HG02623 (cell line): ENCODE measurements around the gene SLC44A5.
"Not testable (repeated sequence)": the region's sequence is repeated elsewhere in the genome, so short reads cannot be mapped to it uniquely, and the experiment has no call there.

Experiments
- ATAC-seq: cut with Tn5 transposase; IDR thresholded peaks from one replicate; pipeline ENCODE4 v1.9.1; 2021; ENCODE audit warnings: moderate library complexity; ENCODE audit not compliant: unreplicated experiment

The SLC44A5 gene

DNA sequence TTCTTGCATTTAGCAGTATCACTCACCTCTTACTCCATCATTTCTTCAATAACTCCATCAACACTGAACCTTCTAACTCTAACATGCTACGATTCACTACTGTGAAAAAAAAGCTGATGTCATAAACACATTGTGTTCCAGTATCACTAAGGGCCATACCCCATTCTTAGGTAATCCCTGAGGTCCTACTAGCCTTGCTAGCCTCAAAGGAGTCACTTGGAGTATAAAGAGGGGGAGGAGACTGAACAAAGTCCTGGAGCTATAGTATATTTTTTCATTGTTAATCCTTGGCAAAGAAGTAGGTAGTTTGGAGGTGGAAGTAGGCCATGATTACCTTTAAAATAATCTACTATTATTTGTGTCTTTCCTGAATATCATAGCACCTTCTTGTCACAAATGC lies at the start of gene SLC44A5:
SLC44A5 (minus strand) TSS at position 101 of the 400 bp plus-strand sequence. CDS start 69,667 bp downstream, outside the sequence.
- ATAC-seq, result no peak

DNA sequence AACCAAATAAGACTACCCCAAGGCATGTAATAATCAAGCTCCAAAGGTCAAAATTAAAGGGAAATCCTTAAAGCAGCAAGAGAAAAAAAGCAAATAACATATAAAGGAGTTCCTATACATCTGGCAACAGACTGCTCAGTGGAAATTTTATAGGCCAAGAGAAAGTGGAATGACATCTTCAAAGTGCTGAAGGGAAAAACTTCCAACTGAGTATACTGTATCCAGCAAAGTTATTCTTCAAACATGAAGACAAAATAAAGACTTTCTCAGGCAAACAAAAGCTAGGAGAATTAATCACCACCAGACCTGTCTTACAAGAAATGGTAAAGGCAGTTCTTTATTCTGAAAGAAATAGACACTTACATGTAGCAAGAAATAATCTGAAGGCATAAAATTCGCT lies 45.0 kb upstream of the SLC44A5 start:
- ATAC-seq, result no peak

- not testable (repeated sequence) for ATAC-seq
Measured at GRCh38 chr1:75647183-75647582, 36.3 kb upstream of the SLC44A5 start.

DNA sequence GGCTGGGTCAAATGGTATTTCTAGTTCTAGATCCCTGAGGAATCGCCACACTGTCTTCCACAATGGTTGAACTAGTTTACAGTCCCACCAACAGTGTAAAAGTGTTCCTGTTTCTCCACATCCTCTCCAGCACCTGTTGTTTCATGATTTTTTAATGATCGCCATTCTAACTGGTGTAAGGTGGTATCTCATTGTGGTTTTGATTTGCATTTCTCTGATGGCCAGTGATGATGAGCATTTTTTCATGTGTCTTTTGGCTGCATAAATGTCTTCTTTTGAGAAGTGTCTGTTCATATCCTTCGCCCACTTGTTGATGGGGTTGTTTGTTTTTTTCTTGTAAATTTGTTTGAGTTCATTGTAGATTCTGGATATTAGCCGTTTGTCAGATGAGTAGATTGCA lies 34.2 kb upstream of the SLC44A5 start:
- not testable (repeated sequence) for ATAC-seq

GRCh38 chr1:75643460-75643859 lies 32.5 kb upstream of the SLC44A5 start:
- no peak for ATAC-seq

DNA sequence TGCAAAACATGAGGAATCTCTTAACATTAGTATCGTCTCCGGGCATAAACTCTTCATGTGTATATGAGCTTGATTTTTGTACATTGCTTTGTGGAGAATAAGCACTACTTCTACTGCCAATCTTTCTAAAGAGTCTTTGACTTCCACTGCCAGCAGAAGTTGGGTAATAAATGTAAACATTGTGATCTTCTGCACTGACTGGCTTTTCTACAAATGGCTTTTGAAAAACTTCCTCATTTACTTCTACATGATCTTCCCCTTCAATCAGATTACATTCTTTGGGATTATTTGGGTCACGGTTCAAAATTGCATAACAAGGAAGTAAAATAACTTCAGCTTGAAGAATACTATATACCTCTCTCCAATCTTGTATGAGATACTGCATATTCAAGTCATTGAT lies 30.4 kb upstream of the SLC44A5 start:
- ATAC-seq, result no peak

DNA sequence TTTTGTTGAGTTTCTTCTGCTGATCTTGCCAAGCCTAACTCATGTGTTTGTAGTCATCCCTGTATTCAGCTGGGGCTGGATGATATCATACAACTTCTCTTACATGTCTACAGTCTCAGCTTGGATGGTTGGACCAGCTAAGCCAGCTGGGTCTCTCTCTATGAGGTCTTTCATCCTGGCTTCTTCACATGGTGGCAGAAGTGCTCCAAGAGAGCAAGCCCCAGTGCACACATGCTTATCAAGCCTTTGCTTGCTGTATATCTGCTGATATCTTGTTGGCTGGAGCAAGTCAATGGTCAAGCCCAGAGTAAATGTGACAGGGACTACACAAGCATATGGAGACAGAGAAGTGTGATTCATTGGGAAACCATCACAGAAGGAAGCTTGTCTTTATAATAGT lies 29.2 kb upstream of the SLC44A5 start:
- ATAC-seq, result no peak

- ATAC-seq, result peak; percentile 78
Measured at GRCh38 chr1:75632350-75632949, 21.5 kb upstream of the SLC44A5 start.

GRCh38 chr1:75630998-75631397 lies 20.1 kb upstream of the SLC44A5 start:
- ATAC-seq, result no peak

GRCh38 chr1:75630004-75630594 lies 19.2 kb upstream of the SLC44A5 start:
- ATAC-seq, result no peak

DNA sequence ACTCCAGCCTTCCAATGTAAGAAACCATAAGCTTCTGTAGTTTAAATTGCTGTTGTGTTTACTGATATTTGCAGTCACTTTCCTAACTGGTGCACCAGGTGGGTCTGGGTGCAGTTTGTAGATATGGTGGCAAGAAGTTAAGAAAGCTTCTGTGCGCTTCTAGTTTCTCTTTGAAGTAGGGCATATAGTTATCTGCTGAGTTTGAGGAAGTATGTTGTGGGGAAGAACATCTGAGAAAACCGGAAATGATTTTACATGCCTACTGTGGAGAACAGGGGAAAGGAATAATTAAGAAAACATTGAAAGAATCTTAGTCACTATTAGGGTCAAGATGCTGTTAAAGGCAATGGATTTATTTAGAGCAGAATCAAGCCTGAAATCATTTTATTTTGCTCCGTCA lies 14.9 kb upstream of the SLC44A5 start:
- no peak for ATAC-seq

DNA sequence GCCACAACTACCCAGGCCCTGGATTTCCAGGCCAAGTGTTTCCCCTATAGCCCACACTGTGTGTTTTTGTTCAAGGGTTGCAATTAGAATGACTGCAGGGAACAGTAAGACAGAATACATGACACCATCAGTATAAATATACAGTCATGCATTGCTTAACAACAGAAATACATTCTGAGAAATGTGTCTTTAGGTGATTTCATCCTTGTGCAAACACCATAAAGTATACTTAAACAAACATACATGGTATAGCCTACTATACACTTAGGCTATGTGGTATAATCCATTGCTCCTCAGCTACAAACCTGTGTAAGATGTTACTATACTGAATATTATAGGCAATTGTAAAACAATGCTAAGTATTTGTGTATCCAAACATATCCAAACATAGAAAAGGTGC lies 7.5 kb upstream of the SLC44A5 start:
- no peak for ATAC-seq

DNA sequence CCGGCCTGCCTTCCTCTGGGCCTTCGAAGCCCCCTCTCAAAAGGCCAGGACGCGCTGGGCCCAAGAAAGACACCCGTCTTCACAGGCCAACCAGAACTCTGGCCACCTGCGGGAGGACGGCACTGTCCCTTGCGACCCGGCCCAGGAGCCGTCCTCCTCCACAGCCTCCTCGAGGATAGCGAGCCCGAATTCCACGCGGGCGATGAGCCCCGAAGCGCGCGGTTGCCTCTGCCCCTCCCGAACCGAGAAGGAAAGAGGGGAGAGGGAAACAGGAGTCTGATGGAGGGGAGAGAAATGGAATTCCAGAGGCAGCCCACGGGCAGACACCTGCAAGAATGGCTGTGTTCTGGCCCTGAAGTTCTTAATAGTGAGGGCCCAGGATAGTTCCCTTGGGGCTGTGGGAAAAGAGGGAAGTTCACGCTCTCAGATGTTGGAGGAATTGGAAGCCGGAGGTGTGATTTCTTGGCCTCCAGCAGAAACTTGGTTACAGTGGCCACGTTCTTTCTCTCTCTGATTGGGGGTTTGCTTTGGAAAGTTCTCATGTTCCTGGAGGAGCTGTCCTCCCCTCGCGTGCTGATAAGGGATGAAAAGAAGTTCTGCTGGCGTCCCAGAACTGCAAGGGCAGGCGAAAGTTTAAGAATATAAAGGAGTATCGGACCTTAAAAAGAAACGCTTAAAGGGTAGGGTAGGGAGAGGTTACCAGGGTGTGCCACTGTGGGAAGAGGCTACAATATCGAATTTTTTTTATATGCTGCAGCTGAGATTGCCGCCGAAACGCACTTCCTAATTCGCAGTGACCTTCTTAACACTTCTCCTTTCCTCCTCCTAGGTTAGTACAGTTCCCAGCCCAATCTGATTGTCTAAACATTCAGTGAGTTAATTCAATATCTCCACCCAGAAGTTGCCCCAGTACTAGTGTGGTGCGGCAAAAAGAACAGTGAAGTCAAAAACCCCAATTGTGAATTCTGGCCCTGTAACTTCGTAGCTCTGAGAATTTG lies 5.8 kb upstream of the SLC44A5 start:
- ATAC-seq, result no peak

- peak; percentile 35 for ATAC-seq
Measured at GRCh38 chr1:75615613-75616435, 4.9 kb upstream of the SLC44A5 start.

GRCh38 chr1:75614399-75614756 lies 3.5 kb upstream of the SLC44A5 start:
- no peak for ATAC-seq

GRCh38 chr1:75613916-75614315 lies 3.0 kb upstream of the SLC44A5 start:
- no peak for ATAC-seq

DNA sequence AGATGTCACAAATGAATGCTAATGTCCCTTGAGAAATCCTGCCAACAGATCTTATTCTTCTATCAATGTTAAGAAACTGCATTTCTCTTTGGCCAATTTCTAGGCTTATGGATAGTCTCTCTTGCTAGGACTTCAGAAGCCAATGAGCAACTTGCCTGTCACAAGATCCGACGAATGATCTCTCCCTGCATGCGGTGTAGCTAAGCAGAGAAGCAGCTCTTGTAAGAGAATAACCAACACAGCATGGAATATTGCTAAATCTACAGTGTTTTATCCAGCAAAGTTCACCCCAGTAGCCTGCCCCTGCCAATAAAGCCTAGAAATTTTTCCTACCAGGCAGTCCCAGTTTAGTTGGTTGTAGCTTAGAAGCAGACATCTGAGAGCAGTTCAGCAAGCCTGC lies 2.1 kb upstream of the SLC44A5 start:
- ATAC-seq, result no peak

DNA sequence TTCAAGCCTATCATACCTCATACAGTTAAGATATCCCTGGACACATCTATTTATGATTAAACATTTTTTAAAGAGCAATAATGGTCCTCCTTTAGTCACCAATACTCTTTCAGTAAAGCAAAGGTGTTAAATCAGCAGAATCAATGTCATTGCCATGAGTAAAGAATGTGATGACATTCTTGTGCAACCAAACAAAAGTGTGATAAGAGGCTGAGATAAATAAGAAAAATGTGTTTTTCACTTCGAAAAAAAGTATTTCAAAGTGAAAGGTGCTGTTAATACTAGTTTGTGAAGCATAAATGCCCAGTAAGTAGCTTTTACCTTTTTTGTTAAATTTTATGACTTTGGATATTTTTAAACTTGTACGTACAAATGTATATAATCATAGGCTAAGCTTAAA lies 8.4 kb downstream of the SLC44A5 start:
- ATAC-seq, result no peak

DNA sequence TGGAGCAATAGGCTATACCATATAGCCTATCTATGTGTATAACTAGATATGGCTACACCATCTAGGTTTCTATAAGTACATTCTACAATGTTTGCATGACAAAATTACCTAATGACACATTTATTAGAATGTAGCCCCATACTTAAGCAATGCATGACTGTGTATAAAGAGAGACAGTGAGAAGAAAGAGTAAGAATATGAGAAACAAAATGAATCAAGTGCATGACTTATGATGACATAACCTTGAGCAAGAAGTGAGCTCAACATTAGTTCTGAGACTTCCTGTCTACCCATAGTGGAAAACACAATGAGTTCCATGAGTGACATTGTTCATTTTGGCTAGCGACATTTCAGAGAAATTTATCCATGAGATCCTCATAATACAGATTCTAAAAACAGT lies 10.1 kb downstream of the SLC44A5 start:
- ATAC-seq, result no peak

- ATAC-seq, result no peak
Measured at GRCh38 chr1:75594327-75594726, 16.6 kb downstream of the SLC44A5 start.

DNA sequence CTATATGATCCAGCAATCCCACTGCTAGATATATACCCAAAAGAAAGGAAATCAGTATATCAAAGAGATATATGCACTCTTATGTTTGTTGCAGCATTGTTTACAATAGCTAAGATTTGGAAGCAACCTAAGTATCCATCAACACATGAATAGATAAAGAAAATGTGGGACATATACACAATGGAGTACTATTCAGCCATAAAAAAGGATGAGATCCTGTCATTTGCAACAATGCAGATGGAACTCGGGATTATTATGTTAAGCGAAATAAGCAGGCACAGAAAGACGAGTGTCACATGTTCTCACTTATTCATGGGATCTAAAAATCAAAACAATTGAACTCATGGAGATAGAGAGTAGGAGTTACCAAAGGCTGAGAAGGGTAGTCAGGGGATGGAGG lies 17.5 kb downstream of the SLC44A5 start:
- not testable (repeated sequence) for ATAC-seq
